ENCODE data around the gene RAD50.

RAD50 gene

GRCh38 chr5:132639706-132640130 is 82.9 kb downstream of the RAD50 start:
- TF ChIP-seq, protein P1, sequence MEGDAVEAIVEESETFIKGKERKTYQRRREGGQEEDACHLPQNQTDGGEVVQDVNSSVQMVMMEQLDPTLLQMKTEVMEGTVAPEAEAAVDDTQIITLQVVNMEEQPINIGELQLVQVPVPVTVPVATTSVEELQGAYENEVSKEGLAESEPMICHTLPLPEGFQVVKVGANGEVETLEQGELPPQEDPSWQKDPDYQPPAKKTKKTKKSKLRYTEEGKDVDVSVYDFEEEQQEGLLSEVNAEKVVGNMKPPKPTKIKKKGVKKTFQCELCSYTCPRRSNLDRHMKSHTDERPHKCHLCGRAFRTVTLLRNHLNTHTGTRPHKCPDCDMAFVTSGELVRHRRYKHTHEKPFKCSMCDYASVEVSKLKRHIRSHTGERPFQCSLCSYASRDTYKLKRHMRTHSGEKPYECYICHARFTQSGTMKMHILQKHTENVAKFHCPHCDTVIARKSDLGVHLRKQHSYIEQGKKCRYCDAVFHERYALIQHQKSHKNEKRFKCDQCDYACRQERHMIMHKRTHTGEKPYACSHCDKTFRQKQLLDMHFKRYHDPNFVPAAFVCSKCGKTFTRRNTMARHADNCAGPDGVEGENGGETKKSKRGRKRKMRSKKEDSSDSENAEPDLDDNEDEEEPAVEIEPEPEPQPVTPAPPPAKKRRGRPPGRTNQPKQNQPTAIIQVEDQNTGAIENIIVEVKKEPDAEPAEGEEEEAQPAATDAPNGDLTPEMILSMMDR (IDR thresholded peaks at IDR 0.05; ENCODE audit: borderline replicate concordance, control extremely low read depth, extremely low read depth, insufficient read depth, missing control alignments): no peak
- peak; percentile 44 for DNase-seq (ENCODE audit: low spot score)
- in situ Hi-C loops (cut with MboI; ENCODE audit: low sequenced_read_pairs, unreplicated experiment): no loop called here

- in situ Hi-C loops (cut with MboI; ENCODE audit: low sequenced_read_pairs, unreplicated experiment): no loop called here
- DNase-seq (ENCODE audit: low spot score): no peak
- TF ChIP-seq, protein P1 (IDR thresholded peaks at IDR 0.05; ENCODE audit: borderline replicate concordance, control extremely low read depth, extremely low read depth, insufficient read depth, missing control alignments): no peak
Observed at GRCh38 chr5:132640613-132641012, 83.8 kb downstream of the RAD50 start.

DNA sequence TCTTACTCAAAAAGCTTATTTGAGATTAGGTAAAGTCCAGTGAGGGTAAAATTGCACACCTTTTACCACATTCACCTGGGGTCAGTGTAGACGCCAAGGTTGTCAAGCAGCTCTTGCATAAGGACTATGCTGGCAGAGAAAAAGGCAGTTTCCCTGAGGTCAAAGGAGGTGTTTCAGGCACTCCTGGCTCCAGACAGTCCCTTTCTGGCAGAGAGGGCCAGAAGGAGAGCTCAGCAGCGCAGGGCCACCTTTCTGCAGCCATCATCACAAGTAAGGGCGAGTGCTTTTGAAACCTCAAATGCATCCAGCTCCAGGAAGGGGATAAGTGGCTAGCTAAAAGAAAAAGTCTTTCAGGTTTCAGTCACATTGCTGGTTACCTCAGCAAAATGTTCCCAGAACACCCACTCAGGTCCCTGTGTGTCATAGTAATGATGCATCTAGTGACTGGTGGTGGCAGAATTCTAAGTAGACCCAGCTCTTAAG is 84.5 kb downstream of the RAD50 start:
- TF ChIP-seq, protein P1 (IDR thresholded peaks at IDR 0.05; ENCODE audit: borderline replicate concordance, control extremely low read depth, extremely low read depth, insufficient read depth, missing control alignments): no peak
- in situ Hi-C loops (cut with MboI; ENCODE audit: low sequenced_read_pairs, unreplicated experiment): no loop called here
- peak; percentile 46 for DNase-seq (ENCODE audit: low spot score)

DNA sequence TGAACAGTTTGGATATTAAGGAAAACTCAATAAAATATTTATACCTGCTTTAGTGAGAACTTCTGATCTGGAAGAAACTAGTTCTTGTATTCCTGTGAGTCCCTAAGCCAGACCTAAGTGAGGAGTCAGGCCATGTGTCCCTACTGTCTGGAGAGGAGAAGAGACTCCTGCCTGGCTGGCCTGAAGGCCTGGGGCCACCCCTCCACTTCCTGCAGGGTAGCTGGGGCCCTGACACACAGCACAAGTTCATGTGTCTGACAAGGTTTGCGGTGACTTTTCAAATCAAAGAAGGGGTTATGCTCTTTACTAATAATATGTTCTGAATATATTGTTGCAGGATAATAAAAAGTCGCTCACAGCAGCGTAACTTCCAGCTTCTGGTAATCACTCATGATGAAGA is 85.1 kb downstream of the RAD50 start:
- DNase-seq (ENCODE audit: low spot score): no peak
- TF ChIP-seq, protein P1 (IDR thresholded peaks at IDR 0.05; ENCODE audit: borderline replicate concordance, control extremely low read depth, extremely low read depth, insufficient read depth, missing control alignments): no peak
- in situ Hi-C loops (cut with MboI; ENCODE audit: low sequenced_read_pairs, unreplicated experiment): no loop called here

DNA sequence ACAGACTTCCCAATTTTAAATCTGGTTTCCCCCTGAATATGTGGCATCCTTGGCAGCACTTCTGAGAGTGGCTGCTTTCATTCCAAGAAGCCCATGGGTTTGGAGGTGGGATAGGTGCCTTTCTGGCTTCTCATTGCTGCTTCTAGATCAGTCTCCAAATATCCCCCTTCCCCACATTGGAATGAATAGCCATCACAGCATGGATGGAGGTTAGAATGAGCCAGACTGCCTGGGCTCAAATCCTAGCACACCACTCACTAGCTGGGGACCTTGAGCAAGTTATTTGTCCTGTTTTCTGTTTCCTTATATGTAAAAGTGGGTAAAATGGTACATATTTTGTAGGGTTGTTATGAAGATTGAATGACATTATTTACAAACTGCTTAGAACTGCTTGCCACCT is 87.4 kb downstream of the RAD50 start:
- DNase-seq (ENCODE audit: low spot score): no peak
- TF ChIP-seq, protein P1 (IDR thresholded peaks at IDR 0.05; ENCODE audit: borderline replicate concordance, control extremely low read depth, extremely low read depth, insufficient read depth, missing control alignments): no peak
- in situ Hi-C loops (cut with MboI; ENCODE audit: low sequenced_read_pairs, unreplicated experiment): no loop called here

DNA sequence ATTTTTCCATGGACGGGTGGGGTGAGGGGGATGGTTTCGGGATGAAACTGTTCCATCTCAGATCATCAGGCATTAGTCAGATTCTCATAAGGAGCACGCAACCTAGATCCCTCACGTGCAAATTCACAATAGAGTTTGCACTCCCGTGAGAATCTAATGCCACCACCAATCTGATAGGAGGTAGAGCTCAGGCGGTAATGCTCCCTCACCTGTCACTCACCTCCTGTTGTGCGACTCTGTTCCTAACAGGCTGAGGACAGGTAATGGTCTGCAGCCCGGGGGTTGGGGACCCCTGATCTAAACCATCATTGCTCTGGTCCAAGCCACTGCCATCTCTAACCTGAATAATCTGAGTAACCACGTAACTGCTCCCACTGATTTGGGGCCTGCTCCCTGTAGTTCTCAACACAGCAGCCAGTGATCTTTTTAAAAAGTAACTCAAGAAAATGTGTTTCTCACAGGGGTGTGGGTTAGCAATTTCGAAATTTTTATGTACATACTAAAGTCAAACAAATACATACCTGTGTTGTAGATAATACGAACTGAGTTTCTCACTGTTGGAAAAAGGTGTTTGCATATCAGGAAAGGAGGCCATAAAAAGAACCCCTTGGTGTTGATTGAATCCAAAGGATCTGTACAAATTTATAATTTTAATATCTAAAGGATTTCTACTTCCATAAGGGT is 89.9 kb downstream of the RAD50 start:
- in situ Hi-C loops (cut with MboI; ENCODE audit: low sequenced_read_pairs, unreplicated experiment): no loop called here
- DNase-seq (ENCODE audit: low spot score): no peak
- TF ChIP-seq, protein P1 (IDR thresholded peaks at IDR 0.05; ENCODE audit: borderline replicate concordance, control extremely low read depth, extremely low read depth, insufficient read depth, missing control alignments): no peak
